LNCAP (cell line): ENCODE measurements around the gene OR2AE1.

Source experiments
- CTCF ChIP-seq: fragments of 450-650 bp; IDR thresholded peaks from 2 replicates; pipeline ENCODE4 v1.5.1; 2017; ENCODE audit warnings: mild to moderate bottlenecking

The OR2AE1 gene

GRCh38 chr7:99833289-99833877, 43.5 kb downstream of the OR2AE1 start:
- no peak for TF ChIP-seq CTCF

GRCh38 chr7:99831595-99831994, 45.2 kb downstream of the OR2AE1 start:
- TF ChIP-seq CTCF, result no peak

- no peak for TF ChIP-seq CTCF
Observed at GRCh38 chr7:99829524-99830160, 47.2 kb downstream of the OR2AE1 start.

- no peak for TF ChIP-seq CTCF
Observed at GRCh38 chr7:99828811-99829210, 48.0 kb downstream of the OR2AE1 start.

- TF ChIP-seq CTCF, result no peak
Observed at GRCh38 chr7:99827040-99827778, 49.6 kb downstream of the OR2AE1 start.
